ENCODE data around the gene ELFN2.
"Not testable (repeated sequence)": the region's sequence is repeated elsewhere in the genome, so short reads cannot be mapped to it uniquely, and the experiment has no call there.

The ELFN2 gene

GRCh38 chr22:37409031-37409430 is 18.2 kb downstream of the ELFN2 start:
- no peak for DNase-seq

DNA sequence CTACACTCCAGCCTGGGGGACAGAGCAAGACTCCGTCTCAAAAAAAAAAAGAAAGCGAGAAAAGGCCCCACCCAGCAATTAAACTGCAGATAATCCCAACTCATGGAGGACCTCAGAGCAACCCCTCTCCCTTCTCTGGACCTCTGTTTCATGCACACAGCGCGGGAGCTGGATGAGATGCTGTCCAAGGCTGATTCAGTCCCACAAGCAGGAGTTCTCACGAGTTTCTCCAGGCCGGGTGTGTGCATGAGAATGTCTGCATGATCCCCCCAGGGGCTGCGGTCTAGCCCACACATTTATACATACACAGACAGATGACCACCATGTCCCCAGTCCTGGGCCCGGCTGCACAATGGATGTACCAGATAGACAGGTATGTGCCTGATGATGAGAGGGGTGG is 19.4 kb downstream of the ELFN2 start:
- no peak for DNase-seq

GRCh38 chr22:37406441-37407235 is 20.6 kb downstream of the ELFN2 start:
- no peak for DNase-seq

GRCh38 chr22:37404091-37404490 is 23.2 kb downstream of the ELFN2 start:
- DNase-seq, result no peak

DNA sequence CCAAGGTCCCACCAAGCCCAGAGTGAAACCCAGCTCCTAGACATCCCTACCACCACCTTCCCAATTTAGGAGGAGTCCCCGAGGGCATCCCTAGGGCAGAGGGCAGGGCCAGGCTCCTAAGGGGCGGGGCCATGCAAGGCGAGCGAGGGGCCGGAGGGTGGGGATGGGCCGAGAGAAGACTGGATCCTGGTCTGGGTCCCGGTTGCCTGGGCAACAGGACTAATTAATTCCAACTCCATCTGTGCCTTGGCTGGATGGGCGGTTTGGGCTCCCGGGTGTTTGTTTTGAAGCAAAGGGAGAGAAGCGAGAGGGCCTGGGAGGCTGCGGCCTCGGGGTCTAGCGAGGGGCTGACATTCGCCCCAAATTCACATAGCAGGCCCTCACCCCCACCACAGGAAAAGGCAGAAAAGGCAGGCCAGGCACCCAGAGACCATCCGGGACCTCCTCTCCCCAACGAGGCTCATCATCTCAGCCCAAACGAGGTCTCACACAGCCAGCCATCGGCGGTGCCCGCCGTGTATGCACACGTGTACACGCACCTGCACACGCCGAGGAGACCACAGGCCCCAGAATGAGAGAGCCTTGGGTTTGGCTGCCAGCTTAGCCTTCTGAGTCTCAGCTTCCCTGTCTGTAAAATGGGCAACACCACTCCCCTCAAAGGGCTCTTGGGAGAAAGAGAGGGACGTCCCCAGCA is 23.9 kb downstream of the ELFN2 start:
- DNase-seq, result no peak

DNA sequence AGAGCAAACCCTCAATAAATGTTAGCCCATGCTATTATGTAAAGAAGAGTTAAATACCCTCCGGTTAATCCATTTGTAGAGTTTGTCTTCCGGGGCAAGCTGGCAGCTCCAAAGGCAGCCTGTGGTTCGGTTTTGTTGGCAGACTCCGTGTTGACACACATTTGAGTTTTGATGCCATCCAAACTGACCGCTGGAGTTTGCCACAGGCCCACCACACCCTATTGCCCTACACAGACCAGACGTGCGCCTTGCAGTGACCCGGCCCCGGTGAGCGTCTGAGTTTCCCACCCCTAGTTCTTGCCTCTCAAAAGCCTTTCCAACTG is 25.1 kb downstream of the ELFN2 start:
- no peak for DNase-seq

- DNase-seq, result peak; percentile 15
These were observed 25.7 kb downstream of the ELFN2 start for GRCh38 chr22:37401401-37402183.

DNA sequence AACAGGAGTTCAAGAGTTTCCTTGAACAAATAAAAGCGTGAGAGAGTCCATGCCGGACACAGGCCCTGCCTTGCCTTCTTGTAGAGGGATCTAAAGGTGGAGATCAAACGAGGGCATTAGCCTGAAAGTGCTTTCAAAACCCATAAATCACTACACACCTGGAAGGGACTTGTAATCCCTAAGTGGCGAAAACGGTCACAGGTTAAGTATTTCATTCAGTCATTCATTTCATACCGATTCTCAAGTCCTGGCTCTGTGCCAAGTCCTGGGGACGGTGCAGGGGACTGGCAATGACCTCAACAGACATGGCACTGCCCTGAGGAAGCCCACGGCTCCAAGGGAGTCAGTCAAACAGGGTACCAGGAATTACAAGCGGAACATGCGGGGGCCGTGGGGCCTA is 26.6 kb downstream of the ELFN2 start:
- DNase-seq, result no peak

GRCh38 chr22:37399457-37399856 is 27.8 kb downstream of the ELFN2 start:
- DNase-seq, result not testable (repeated sequence)

DNA sequence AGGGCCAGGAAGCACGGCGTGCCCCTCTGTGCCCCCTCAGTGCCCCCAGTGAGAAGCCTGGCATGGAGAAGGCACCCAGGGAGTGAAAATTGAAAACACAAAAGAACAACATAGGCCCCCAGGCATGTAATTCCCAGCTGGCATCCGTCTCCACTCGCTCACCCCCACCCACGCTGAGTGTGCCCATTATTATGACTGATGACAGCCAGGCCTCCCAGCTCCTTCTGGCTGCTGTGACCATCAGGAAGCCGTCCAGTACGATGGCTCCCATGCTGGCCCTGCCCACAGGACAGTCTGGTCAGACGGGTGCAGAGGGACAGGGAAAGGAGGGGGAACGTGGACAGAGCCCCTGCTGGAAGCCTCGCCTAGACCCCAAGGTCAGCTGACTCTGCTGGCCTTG is 30.1 kb downstream of the ELFN2 start:
- no peak for DNase-seq

GRCh38 chr22:37396488-37397084 is 30.7 kb downstream of the ELFN2 start:
- DNase-seq, result no peak

DNA sequence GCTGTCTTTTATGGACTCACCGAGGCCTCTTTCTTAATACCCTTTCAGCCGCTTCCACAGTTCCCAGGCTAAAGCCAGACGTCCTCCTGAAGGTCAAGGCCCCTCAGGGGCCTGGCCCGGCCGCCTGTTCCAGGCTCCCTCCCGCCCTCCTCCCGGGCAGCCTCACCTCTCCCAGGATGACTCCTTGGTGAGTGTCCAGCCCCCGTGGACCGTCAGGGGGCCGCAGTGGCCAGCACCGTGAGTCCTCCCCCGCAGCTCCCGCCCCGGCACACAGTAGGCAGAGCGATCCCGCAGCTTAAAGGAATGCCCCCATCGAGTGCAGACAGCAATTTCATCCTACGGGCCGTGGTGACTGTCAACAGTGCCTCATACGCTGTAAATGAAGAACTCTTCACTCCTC is 32.9 kb downstream of the ELFN2 start:
- DNase-seq, result no peak

DNA sequence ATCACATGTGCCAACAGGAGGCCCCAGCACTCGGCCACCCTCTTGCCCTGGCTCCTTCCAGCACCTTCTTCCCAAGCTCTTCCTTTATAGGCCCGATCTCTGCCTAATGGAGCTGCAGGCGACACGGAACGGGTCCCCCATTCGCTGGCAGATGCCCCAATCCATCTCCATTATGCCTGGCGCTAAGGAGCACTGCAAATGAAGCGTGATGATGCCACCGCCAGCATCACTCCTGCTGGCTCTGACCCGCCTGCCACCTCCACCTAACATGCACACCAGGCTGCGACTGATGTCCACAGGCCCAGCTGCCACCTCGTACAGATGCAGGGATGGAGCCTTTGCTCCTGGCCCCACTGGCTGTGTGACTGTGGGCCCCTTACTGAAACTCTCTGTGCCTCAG is 33.5 kb downstream of the ELFN2 start:
- DNase-seq, result no peak

- DNase-seq, result no peak
These were observed 34.5 kb downstream of the ELFN2 start for GRCh38 chr22:37392721-37393328.

DNA sequence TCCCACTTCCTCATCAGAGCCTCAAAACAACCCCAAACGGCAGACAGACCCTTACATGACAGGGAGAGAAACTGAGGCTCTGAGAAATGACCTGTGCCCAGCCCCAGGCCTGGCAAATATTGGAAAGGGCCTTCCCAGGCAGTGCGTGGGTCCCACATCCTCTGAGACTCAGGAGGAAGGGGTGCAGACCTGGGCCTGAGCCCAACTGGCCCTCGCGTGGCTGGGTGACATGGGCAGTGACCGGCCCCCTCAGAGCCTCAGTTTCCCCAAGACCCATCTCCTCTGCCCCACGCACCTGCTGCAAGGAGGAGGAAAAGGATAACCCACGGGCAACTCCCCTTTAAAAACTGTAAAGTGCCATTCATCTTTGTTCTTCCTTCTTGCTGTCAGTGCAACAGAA is 35.6 kb downstream of the ELFN2 start:
- DNase-seq, result no peak

- no peak for DNase-seq
These were observed 37.2 kb downstream of the ELFN2 start for GRCh38 chr22:37390075-37390474.

- no peak for DNase-seq
These were observed 38.7 kb downstream of the ELFN2 start for GRCh38 chr22:37388538-37388937.

- no peak for DNase-seq
These were observed 39.5 kb downstream of the ELFN2 start for GRCh38 chr22:37387793-37388192.

DNA sequence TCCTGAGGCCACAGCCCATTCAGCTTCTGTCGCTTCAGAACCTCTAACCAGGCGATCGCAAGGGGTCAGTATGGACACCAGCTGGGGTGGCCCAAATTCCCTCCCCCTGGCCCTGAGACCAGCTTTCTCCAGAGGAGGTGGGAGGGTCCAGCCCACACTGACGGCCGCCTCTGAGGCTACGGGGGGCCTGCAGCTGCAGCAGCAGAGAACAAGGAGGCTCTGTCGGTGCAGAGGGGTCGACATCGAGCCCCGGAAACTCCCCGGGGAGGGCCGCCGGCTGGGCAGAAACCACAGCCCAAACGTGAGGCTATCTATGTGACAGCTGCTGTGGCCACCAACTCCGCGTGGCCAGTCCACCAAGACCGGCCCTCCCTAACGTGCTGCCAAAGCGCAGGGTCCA is 40.8 kb downstream of the ELFN2 start:
- no peak for DNase-seq

DNA sequence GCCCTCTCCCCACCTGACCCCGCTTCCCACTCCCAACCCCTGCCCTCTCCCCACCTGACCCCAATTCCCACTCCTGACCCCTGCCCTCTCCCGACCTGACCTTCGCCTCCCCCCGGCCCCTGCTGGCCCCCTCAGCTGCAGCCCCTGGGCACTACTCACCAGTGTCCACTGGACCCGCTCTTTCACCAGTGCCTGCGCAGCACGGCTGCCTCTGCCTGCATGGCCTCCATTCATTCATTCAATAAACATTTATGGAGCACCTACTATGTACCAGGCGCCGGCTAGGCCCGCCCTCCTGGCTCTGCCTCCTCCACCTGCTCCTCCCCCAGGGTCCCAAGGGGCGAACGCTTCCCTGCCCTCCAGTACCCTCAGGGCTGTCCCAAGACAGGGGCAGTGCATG is 42.6 kb downstream of the ELFN2 start:
- DNase-seq, result no peak

- no peak for DNase-seq
These were observed 43.9 kb downstream of the ELFN2 start for GRCh38 chr22:37383341-37383740.

GRCh38 chr22:37381489-37381888 is 45.8 kb downstream of the ELFN2 start:
- no peak for DNase-seq

DNA sequence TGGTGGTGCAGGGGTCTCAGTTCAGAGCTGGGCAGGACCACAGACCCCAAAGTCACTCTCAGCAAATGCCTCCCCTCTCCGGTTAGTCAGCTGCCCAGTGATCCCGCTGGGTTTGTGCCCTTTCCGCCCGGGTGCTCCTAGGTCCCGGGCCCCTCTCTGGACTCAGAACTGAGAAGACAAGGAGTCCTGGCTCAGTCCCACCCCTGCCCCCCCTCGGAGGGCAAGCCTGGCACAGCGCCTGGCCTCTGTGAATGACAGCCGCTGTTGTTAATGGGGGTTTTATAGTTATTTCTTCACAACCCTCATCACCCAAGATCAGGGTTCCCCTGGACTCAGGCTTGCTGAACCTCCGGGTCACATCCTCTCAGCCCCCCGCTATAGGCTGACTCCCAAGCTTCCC is 47.6 kb downstream of the ELFN2 start:
- no peak for DNase-seq

Data from fibroblast of skin of right quadriceps (primary cell).